ENCODE measurements around the gene AOPEP. TPM values are rescaled to one million over a fixed set of nuclear protein-coding genes. Genes with fewer than 3 reads are reported as not detected.

The AOPEP gene
- total RNA-seq, 1 donor from 2014 or later: 22.1 TPM

- H3K9me3 Mint-ChIP-seq (ENCODE audit: unreplicated experiment): no peaks in the 10 kb centered on the region
- peaks cover 10% of the 10 kb centered on the region for H3K4me1 Mint-ChIP-seq (ENCODE audit: unreplicated experiment)
- no peak for TF ChIP-seq CTCF (IDR thresholded peaks at IDR 0.05; ENCODE audit: unreplicated experiment)
- no peak for DNase-seq (ENCODE audit: low spot score)
- no peaks in the 10 kb centered on the region for H3K27me3 Mint-ChIP-seq (ENCODE audit: unreplicated experiment)
- H3K36me3 Mint-ChIP-seq (ENCODE audit: low read depth, unreplicated experiment): peaks cover 9% of the 10 kb centered on the region
- no peak overlapping the region for H3K4me3 Mint-ChIP-seq (ENCODE audit: unreplicated experiment)
- H3K27ac Mint-ChIP-seq (ENCODE audit: unreplicated experiment): no peak overlapping the region
These were observed 294.8 kb downstream of the AOPEP start for GRCh38 chr9:95021166-95021886.

GRCh38 chr9:95022657-95023056 is 296.2 kb downstream of the AOPEP start:
- Mint-ChIP-seq H3K36me3 (ENCODE audit: low read depth, unreplicated experiment) (peaks cover 12% of the 10 kb centered on the region), H3K4me1 (ENCODE audit: unreplicated experiment) (peaks cover 10% of the 10 kb centered on the region), H3K27me3 (ENCODE audit: unreplicated experiment) (no peaks in the 10 kb centered on the region), H3K27ac (ENCODE audit: unreplicated experiment) (no peak overlapping the region), H3K4me3 (ENCODE audit: unreplicated experiment) (no peak overlapping the region), H3K9me3 (ENCODE audit: unreplicated experiment) (no peaks in the 10 kb centered on the region)
- DNase-seq (ENCODE audit: low spot score): no peak
- TF ChIP-seq CTCF (IDR thresholded peaks at IDR 0.05; ENCODE audit: unreplicated experiment): no peak

DNA sequence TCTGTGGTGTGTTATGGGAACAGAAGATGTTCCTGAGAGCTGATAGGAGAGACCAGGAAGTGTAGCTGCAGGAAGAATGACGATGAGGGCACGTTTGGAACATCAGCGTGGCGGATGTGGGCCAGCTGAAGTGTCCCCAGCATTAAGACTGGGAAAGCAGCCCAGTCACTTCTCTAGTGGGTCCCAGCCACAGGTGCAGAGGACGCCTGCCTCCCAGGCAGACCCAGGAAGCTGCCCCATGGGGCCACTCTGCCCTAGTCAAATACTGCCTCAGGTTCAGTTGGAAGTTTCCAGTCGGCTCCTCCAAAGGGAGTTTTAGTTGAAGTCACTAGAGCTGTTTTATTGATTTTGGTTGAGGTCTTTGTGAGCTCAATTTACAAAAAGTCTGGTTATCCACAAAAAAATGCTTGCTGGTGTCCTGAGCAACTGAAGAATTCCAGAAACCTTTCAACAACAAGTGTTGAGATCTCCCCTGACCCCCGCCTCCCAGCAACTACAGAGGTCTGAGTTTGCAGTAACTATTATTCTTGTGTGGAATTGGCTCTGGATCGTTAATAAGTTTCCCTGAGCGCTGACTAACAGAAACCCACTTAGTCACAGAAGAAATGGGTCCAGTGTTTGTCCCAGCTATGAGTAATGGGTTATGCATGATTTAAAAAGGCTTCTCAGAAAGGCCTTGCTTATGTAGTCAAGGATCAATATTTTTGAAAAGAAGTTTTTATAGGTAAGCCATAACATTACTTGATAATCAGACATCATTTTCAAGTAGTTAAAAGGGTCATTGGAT is 296.9 kb downstream of the AOPEP start:
- Mint-ChIP-seq H3K9me3 (ENCODE audit: unreplicated experiment) (no peaks in the 10 kb centered on the region), H3K27ac (ENCODE audit: unreplicated experiment) (no peak overlapping the region), H3K27me3 (ENCODE audit: unreplicated experiment) (no peaks in the 10 kb centered on the region), H3K4me1 (ENCODE audit: unreplicated experiment) (peaks cover 10% of the 10 kb centered on the region), H3K36me3 (ENCODE audit: low read depth, unreplicated experiment) (peaks cover 12% of the 10 kb centered on the region), H3K4me3 (ENCODE audit: unreplicated experiment) (no peak overlapping the region)
- no peak for DNase-seq (ENCODE audit: low spot score)
- TF ChIP-seq CTCF (IDR thresholded peaks at IDR 0.05; ENCODE audit: unreplicated experiment): no peak

DNA sequence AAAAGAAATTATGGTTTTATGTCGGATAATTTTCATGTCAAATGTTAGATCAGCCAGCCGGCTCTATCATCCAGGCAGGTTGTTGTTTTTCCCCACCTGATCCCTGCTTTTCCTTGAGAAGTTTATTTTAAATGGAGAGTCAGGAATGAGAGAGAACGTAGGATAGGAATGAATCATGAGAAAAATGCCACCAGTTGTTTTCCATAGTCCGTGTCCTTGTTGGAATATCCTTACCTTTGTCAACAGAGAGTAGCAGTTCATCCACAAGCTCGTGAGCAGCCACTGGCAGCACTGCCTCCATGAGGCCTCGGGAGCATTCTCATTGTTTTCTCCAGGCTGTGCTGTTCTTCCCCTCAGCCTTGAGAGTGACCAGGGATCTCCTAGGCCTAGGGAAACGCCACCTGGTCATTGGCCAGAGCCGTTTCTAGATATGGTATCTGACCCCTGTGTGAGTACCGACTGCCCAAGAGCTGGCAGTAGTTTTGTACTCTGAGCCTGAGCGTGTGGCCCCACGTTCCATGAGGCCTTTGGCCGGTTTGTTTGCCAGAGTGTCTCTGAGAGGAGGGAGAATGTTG is 297.7 kb downstream of the AOPEP start:
- Mint-ChIP-seq H3K9me3 (ENCODE audit: unreplicated experiment) (no peaks in the 10 kb centered on the region), H3K4me3 (ENCODE audit: unreplicated experiment) (no peak overlapping the region), H3K36me3 (ENCODE audit: low read depth, unreplicated experiment) (peaks cover 12% of the 10 kb centered on the region), H3K27me3 (ENCODE audit: unreplicated experiment) (no peaks in the 10 kb centered on the region), H3K4me1 (ENCODE audit: unreplicated experiment) (peaks cover 10% of the 10 kb centered on the region), H3K27ac (ENCODE audit: unreplicated experiment) (no peak overlapping the region)
- DNase-seq (ENCODE audit: low spot score): peak; percentile 16
- no peak for TF ChIP-seq CTCF (IDR thresholded peaks at IDR 0.05; ENCODE audit: unreplicated experiment)
